ENCODE data around the gene MYH1.
"Not testable (repeated sequence)": the region's sequence is repeated elsewhere in the genome, so short reads cannot be mapped to it uniquely, and the experiment has no call there.

GRCh38 chr17:10541179-10541578 lies 22.8 kb upstream of the MYH1 start:
- TF ChIP-seq EZH2 (IDR thresholded peaks at IDR 0.05); POLR2AphosphoS5 (IDR thresholded peaks at IDR 0.05; ENCODE audit: borderline replicate concordance, low read depth, low read length); FOXP2 (optimal IDR thresholded peaks at IDR 0.05; ENCODE audit: control extremely low read depth, extremely low read length, insufficient read depth): not testable (repeated sequence)

All from SK-N-MC (cell line).